Sigmoid colon (tissue), 7 donors: ENCODE measurements around the gene CXCL8. TPM values are rescaled to one million over a fixed set of nuclear protein-coding genes. Genes with fewer than 3 reads are reported as not detected.
"Not testable (repeated sequence)": the region's sequence is repeated elsewhere in the genome, so short reads cannot be mapped to it uniquely, and the experiment has no call there.

Source experiments
- DNase-seq: peaks from one replicate; pipeline ENCODE4 v3.0.0-alpha.2; 2019
- H3K27ac ChIP-seq, 4 donors: fragments of 200-600 bp; sonication (generic); one replicate each; pipeline ENCODE4 v1.5.1; 2016 to 2019; ENCODE audit warnings: mild to moderate bottlenecking in 1 of 4
- H3K27me3 ChIP-seq, 3 donors: fragments of 200-600 bp; sonication (generic); one replicate each; pipeline ENCODE4 v1.5.1; 2019; ENCODE audit warnings: mild to moderate bottlenecking in 1 of 3
- H3K36me3 ChIP-seq, 4 donors: fragments of 200-600 bp; sonication (generic); one replicate each; pipeline ENCODE4 v1.5.1; 2016 to 2019
- H3K4me1 ChIP-seq, 4 donors: fragments of 200-600 bp; sonication (generic); one replicate each; pipeline ENCODE4 v1.5.1; 2017 to 2019
- H3K4me3 ChIP-seq, 4 donors: fragments of 200-600 bp; sonication (generic); one replicate each; pipeline ENCODE4 v1.5.1; 2017 to 2019; ENCODE audit warnings: mild to moderate bottlenecking in 2 of 4, moderate library complexity in 1 of 4
- H3K9me3 ChIP-seq, 4 donors: fragments of 200-600 bp in 3 of 4; sonication (generic) in 3 of 4; one replicate each; pipeline versions ENCODE4 v1.5.1 to v1.6.1; 2013 to 2019
- CTCF ChIP-seq, 4 experiments: fragments of 450-650 bp in 3 of 4; fragments of 200-600 bp in 1 of 4; IDR thresholded peaks; one replicate each; pipeline ENCODE4 v1.5.1; 2016 to 2019; ENCODE audit warnings: antibody characterized with exemption in 4 of 4, mild to moderate bottlenecking in 3 of 4, moderate library complexity in 2 of 4
- EP300 ChIP-seq, 4 donors: sonication (generic); formaldehyde crosslinking; IDR thresholded peaks; one replicate each; pipeline ENCODE4 v1.6.1; 2017; ENCODE audit warnings: antibody characterized with exemption in 4 of 4
- POLR2A ChIP-seq, 2 donors: fragments of 450-650 bp; IDR thresholded peaks; one replicate each; pipeline ENCODE4 v1.6.1; 2016; ENCODE audit warnings: antibody characterized with exemption in 2 of 2, mild to moderate bottlenecking in 2 of 2, moderate library complexity in 2 of 2
- POLR2AphosphoS5 ChIP-seq, 4 donors: sonication (generic); formaldehyde crosslinking; IDR thresholded peaks; one replicate each; pipeline ENCODE4 v1.6.1; 2017; ENCODE audit warnings: antibody characterized with exemption in 4 of 4
- WGBS, 2 donors: extraction: QIAGEN DNeasy Blood & Tissue Kit; methylation state at CpG; one replicate each; pipeline ENCODE4 v1.1.7; 2013; 5-methylcytosine and 5-hydroxymethylcytosine counted together
- intact Hi-C: fragments of 100-400 bp; cut with DNase I; formaldehyde crosslinking; loops from one replicate; pipeline ENCODE4 v1.15.1; 2023
- polyA plus RNA-seq, 3 donors: library from polyadenylated mRNA; stranded (reverse); fragments of 200-250 nt; gene quantifications; one replicate each; pipeline ENCODE4 v1.2.3, GENCODE V29; 2013
- total RNA-seq, 4 donors: library from RNA; depleted of rRNA; stranded (reverse); fragments of >200 nt; gene quantifications; one replicate each; pipeline ENCODE4 v1.1.0, GENCODE V29; 2016
- donor health status: healthy with polysubstance abuse.
- donor health status: Bipolar disorder and iron deficiency.
- donor health status: healthy.

The CXCL8 gene
- total and polyA plus RNA-seq, 7 donors = 0.36 to 109 (median 8.0) TPM; not detected in 1

- Histone ChIP-seq H3K27me3 (no peaks in the 10 kb centered on the region), H3K4me1 (peaks cover 0 to 6% (median 5%) of the 10 kb centered on the region in 4 donors), H3K27ac (no peak overlapping the region), H3K9me3 (no peaks in the 10 kb centered on the region), H3K4me3 (no peak overlapping the region), H3K36me3 (no peaks in the 10 kb centered on the region)
- intact Hi-C loops = no loop called here
- 12 to 70% methylated on average over 2 of the region's 2 CpGs for WGBS, 2 donors
- DNase-seq = no peak
- TF ChIP-seq CTCF (IDR thresholded peaks at IDR 0.05) (no peak), POLR2AphosphoS5 (IDR thresholded peaks at IDR 0.05) (no peak), POLR2A (IDR thresholded peaks at IDR 0.05) (no peak), EP300 (IDR thresholded peaks at IDR 0.05) (no peak)
Measured at GRCh38 chr4:73770917-73771316, 30.5 kb downstream of the CXCL8 start.

- Histone ChIP-seq H3K36me3 (no peaks in the 10 kb centered on the region), H3K4me1 (peaks cover 0 to 16% (median 12%) of the 10 kb centered on the region in 4 donors), H3K27me3 (no peaks in the 10 kb centered on the region), H3K27ac (no peak overlapping the region), H3K9me3 (no peaks in the 10 kb centered on the region), H3K4me3 (no peak overlapping the region)
- TF ChIP-seq POLR2AphosphoS5 (IDR thresholded peaks at IDR 0.05) = no peak
- TF ChIP-seq CTCF (IDR thresholded peaks at IDR 0.05) = no peak
- no peak for TF ChIP-seq EP300 (IDR thresholded peaks at IDR 0.05)
- DNase-seq = no peak
- intact Hi-C loops = no loop called here
- WGBS, 2 donors = 92 to 97% methylated on average over 1 of the region's 1 CpG
Measured at GRCh38 chr4:73772363-73772762, 32.0 kb downstream of the CXCL8 start.

GRCh38 chr4:73774406-73774805 is 34.0 kb downstream of the CXCL8 start:
- H3K36me3 ChIP-seq, DNase-seq, H3K4me3 ChIP-seq, H3K9me3 ChIP-seq, H3K27ac ChIP-seq, intact Hi-C loops, H3K27me3 ChIP-seq: not testable (repeated sequence)
- 49 to 90% methylated on average over 4 of the region's 4 CpGs for WGBS, 2 donors
- peaks cover 0 to 16% (median 12%) of the 10 kb centered on the region in 4 donors for H3K4me1 ChIP-seq

- peaks cover 0 to 16% (median 12%) of the 10 kb centered on the region in 4 donors for H3K4me1 ChIP-seq
- peak; percentile 68 for DNase-seq
- intact Hi-C loops = no loop called here
- 9 to 38% methylated on average over 2 of the region's 2 CpGs for WGBS, 2 donors
- H3K36me3 ChIP-seq = no peaks in the 10 kb centered on the region
- H3K9me3 ChIP-seq = no peaks in the 10 kb centered on the region
- no peaks in the 10 kb centered on the region for H3K27me3 ChIP-seq
- TF ChIP-seq EP300 (IDR thresholded peaks at IDR 0.05) (no peak), POLR2AphosphoS5 (IDR thresholded peaks at IDR 0.05) (peak in 2 of 4 donors; percentile 28 to 42)
- no peak overlapping the region for H3K4me3 ChIP-seq
- peak overlapping the region in 1 of 4 donors; percentile 48 for H3K27ac ChIP-seq
Measured at GRCh38 chr4:73776321-73776729, 36.0 kb downstream of the CXCL8 start.

- intact Hi-C loops = no loop called here
- no peaks in the 10 kb centered on the region for H3K27me3 ChIP-seq
- H3K36me3 ChIP-seq = no peaks in the 10 kb centered on the region
- no peak for DNase-seq
- no peaks in the 10 kb centered on the region for H3K9me3 ChIP-seq
- no peak overlapping the region for H3K4me3 ChIP-seq
- H3K4me1 ChIP-seq = peaks cover 0 to 16% (median 12%) of the 10 kb centered on the region in 4 donors
- 61 to 68% methylated on average over 3 of the region's 3 CpGs for WGBS, 2 donors
- TF ChIP-seq CTCF (IDR thresholded peaks at IDR 0.05) = no peak
- TF ChIP-seq POLR2A (IDR thresholded peaks at IDR 0.05) = no peak
- TF ChIP-seq POLR2AphosphoS5 (IDR thresholded peaks at IDR 0.05) = no peak
- no peak for TF ChIP-seq EP300 (IDR thresholded peaks at IDR 0.05)
- no peak overlapping the region for H3K27ac ChIP-seq
Measured at GRCh38 chr4:73777612-73778011, 37.2 kb downstream of the CXCL8 start.

GRCh38 chr4:73780243-73780642 is 39.9 kb downstream of the CXCL8 start:
- no peak for DNase-seq
- intact Hi-C loops = no loop called here
- no peaks in the 10 kb centered on the region for H3K27me3 ChIP-seq
- WGBS, 2 donors = 12 to 61% methylated on average over 1 of the region's 1 CpG
- H3K27ac ChIP-seq = no peak overlapping the region
- no peak for TF ChIP-seq EP300 (IDR thresholded peaks at IDR 0.05)
- no peak for TF ChIP-seq POLR2AphosphoS5 (IDR thresholded peaks at IDR 0.05)
- TF ChIP-seq CTCF (IDR thresholded peaks at IDR 0.05) = no peak
- TF ChIP-seq POLR2A (IDR thresholded peaks at IDR 0.05) = no peak
- H3K4me3 ChIP-seq = no peak overlapping the region
- H3K9me3 ChIP-seq = no peaks in the 10 kb centered on the region
- peaks cover 0 to 16% (median 12%) of the 10 kb centered on the region in 4 donors for H3K4me1 ChIP-seq
- H3K36me3 ChIP-seq = no peaks in the 10 kb centered on the region
